Adrenal gland (tissue), 5 donors: ENCODE measurements around the gene IPO13.

Experiments used
- POLR2A ChIP-seq, 2 donors: fragments of 450-650 bp; IDR thresholded peaks; one replicate each; pipeline ENCODE4 v1.6.1; 2017; ENCODE audit warnings: antibody characterized with exemption in 2 of 2, mild to moderate bottlenecking in 2 of 2, moderate library complexity in 1 of 2
- TF ChIP-seq, protein P1 (sequence below), 6 experiments: fragments of 450-650 bp in 4 of 6; fragments of 200-600 bp in 2 of 6; sonication (generic) in 1 of 6; IDR thresholded peaks; 1 replicate in 5 of 6; 2 replicates in 1 of 6; pipeline versions ENCODE4 v1.5.1 to v1.8.0; 2016 to 2021; ENCODE audit warnings: antibody characterized with exemption in 6 of 6, mild to moderate bottlenecking in 2 of 6, moderate library complexity in 1 of 6
- donor health status: DM: no; HTN: no; CAD: no.

GRCh38 chr1:43919906-43920305, 26.8 kb upstream of the IPO13 start:
- no peak for TF ChIP-seq POLR2A (IDR thresholded peaks at IDR 0.05)
- TF ChIP-seq, protein P1, sequence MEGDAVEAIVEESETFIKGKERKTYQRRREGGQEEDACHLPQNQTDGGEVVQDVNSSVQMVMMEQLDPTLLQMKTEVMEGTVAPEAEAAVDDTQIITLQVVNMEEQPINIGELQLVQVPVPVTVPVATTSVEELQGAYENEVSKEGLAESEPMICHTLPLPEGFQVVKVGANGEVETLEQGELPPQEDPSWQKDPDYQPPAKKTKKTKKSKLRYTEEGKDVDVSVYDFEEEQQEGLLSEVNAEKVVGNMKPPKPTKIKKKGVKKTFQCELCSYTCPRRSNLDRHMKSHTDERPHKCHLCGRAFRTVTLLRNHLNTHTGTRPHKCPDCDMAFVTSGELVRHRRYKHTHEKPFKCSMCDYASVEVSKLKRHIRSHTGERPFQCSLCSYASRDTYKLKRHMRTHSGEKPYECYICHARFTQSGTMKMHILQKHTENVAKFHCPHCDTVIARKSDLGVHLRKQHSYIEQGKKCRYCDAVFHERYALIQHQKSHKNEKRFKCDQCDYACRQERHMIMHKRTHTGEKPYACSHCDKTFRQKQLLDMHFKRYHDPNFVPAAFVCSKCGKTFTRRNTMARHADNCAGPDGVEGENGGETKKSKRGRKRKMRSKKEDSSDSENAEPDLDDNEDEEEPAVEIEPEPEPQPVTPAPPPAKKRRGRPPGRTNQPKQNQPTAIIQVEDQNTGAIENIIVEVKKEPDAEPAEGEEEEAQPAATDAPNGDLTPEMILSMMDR (IDR thresholded peaks at IDR 0.05), result no peak
